D721Med (cell line): Measurements from ENCODE around the gene CR1.

Source experiments
- DNase-seq: peaks from one replicate; pipeline ENCODE4 v3.0.0; 2011; ENCODE audit warnings: low spot score; ENCODE audit not compliant: insufficient read length
- FAIRE-seq: peaks from 2 replicates; lab custom pipeline; 2011; peaks lifted over from hg19 to GRCh38; lab: Jason Lieb, UNC
- TF ChIP-seq, protein P1 (sequence below): IDR thresholded peaks from 2 replicates; pipeline ENCODE4 v1.5.1; 2012; ENCODE audit warnings: mild to moderate bottlenecking, control low read depth; ENCODE audit not compliant: insufficient read depth; ENCODE audit errors: missing control alignments

The CR1 gene

DNA sequence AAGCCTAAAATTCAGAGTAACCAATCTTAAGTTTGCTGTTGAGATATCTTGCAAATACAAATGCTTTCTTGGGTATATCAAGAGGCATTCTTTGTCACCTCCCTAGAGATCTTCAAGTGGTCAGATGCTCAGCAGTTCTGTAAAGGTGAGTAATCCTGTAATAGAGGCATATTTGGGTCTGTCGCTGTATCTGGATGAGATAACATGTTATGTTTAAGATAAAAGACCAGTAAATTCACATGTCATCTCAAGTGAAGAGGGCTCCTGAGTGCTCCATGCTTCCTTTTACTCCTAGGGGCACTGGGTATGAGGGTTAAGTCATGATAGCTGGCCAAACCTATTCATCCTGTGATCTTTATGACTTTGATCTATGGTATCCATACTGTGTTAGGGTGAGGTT, 34.3 kb upstream of the CR1 start:
- FAIRE-seq: no peak
- TF ChIP-seq, protein P1, sequence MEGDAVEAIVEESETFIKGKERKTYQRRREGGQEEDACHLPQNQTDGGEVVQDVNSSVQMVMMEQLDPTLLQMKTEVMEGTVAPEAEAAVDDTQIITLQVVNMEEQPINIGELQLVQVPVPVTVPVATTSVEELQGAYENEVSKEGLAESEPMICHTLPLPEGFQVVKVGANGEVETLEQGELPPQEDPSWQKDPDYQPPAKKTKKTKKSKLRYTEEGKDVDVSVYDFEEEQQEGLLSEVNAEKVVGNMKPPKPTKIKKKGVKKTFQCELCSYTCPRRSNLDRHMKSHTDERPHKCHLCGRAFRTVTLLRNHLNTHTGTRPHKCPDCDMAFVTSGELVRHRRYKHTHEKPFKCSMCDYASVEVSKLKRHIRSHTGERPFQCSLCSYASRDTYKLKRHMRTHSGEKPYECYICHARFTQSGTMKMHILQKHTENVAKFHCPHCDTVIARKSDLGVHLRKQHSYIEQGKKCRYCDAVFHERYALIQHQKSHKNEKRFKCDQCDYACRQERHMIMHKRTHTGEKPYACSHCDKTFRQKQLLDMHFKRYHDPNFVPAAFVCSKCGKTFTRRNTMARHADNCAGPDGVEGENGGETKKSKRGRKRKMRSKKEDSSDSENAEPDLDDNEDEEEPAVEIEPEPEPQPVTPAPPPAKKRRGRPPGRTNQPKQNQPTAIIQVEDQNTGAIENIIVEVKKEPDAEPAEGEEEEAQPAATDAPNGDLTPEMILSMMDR: no peak
- DNase-seq: no peak

DNA sequence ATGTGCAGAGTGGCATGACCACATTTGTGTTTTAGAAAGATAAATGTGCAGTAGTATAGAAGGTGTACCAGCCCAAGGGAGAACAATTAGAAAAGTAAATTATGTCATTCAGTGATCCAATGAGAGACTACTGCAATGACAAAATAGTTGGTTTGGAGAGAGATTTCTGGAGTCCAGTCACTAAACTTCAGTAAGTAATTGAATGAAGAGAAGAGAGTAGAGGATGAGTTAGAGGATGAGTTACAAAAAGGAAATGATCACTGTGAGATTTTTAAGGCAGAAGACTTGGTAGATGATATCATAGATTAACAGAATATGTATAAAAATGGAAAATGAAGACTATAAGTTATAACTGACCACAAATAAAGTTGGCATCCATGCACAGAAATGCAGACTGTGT, 33.4 kb upstream of the CR1 start:
- FAIRE-seq (no peak), DNase-seq (no peak)
- TF ChIP-seq, protein P1: no peak

DNA sequence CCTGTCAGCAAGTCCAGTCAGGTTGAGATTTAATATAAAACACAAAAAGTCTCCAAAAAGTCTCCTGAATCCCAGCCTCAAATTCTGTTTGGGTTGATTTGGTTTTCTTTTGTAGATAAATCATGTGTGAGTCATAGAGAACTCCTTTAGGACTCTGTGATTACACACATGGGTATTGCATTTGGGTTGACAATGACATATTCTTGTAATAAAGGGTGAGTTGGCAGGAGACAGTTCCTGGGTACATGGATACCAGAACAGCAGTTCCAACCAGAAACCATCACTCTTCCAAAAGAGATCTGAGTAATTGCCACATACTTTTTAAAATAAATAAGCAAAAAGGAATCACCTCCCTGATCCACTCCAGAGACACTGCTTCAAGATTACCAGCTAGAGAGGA, 32.9 kb upstream of the CR1 start:
- no peak for DNase-seq
- TF ChIP-seq, protein P1: no peak
- FAIRE-seq: no peak

DNA sequence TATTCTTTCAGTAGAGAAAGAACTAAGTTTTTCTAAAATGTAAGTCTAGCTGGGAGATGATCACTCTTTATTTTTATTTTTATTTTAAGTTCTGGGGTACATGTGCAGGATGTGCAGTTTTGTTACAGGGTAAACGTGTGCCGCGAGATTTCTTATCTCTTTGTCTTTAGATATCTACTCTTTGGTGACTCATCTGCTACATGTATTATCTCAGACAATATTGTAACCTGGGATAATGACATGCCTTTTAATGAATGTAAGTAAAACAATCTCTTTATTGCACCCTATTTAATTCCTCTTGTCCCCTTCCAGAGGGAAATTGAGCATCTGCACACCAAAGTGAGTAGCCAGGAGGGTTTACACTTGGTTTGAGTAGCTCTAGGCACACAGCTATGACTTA, 32.4 kb upstream of the CR1 start:
- TF ChIP-seq, protein P1: no peak

DNA sequence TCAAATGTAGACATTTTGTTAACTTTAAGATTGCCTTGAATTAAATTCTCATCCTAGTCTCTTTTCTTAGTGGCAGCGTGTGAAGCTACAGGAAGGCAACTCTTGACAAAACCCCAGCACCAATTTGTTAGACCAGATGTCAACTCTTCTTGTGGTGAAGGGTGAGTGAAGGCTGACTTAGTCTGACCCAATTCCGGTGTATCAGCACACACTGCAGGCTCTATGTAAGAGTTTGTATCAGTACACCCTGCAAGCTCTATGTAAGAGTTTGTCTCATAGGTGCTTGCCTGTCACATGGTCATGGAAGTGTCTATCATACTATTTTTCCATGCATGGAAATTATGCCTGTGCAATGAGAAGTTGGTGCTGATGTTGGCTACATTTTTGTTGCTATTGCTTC, 25.0 kb upstream of the CR1 start:
- TF ChIP-seq, protein P1: no peak
- FAIRE-seq (no peak), DNase-seq (no peak)

More for the DNA sequence above, 32.4 kb upstream of the CR1 start:
- no peak for DNase-seq
- no peak for FAIRE-seq

DNA sequence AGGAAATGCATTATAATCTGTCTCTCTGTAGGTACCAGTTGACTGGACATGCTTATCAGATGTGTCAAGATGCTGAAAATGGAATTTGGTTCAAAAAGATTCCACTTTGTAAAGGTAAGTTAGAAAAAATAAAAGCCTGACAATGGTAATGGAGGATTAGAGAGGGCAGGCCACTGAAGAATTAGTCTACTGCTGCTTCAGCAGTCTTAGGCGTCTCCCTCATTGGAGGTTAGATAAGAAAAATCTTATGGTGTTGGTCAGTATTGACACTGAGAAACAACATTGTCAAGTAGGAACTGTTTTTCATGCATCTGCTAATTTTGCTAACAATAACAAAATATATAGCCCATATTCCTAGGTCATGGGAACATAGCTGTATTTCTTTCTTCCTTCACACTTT, 21.7 kb upstream of the CR1 start:
- DNase-seq: no peak
- TF ChIP-seq, protein P1: no peak
- FAIRE-seq: no peak

DNA sequence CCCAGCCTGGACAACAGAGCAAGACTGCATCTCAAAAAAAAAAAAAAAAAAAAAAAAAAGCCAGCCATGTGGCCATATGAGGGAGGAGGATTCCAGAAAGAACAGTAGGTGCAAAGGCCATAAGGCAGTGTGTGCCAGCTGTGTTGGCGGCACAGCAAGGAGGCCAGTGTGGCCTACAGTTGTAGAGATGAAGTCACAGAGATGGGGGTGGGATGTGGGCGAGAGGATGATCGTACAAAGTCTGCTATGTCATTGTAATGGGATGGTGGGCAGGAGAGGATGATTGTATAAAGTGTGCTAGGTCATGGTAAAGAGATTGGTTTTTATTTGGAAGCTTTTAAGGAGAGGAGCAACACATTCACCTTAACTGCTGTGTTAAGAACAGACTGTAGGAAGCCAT, 9.8 kb upstream of the CR1 start:
- FAIRE-seq (no peak), DNase-seq (no peak)
- TF ChIP-seq, protein P1: no peak
